ENCODE measurements around the gene TRHDE. TPM values are rescaled to one million over a fixed set of nuclear protein-coding genes. Genes with fewer than 3 reads are reported as not detected.

TRHDE gene
- total and polyA plus RNA-seq, 2 of the 13 experiments (the other 11 are each of a cell fraction or from before 2014, with no cell fraction given) = not detected

DNA sequence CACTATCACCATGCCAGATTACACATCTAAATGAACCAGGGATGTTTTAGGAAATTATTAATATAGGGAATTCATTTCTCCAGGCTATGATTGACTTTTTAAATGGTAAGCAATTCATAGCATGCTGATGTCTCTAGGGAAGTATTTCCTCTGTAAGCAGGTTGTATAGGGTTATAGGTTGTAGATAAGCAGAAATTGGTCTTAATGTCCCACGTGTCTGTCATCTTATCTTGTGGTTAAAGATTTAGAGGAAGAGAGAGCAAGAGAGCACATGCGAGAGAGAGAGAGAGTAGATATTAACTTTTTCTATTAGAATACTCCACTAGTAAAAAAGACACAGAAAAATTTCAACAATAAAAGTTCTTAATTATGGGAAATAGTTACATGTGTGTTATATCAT is 32.6 kb downstream of the TRHDE start:
- Histone ChIP-seq H3K27me3 (ENCODE audit: control insufficient read depth in 1 of 2, insufficient read depth in 2 of 2, low read length in 2 of 2) (no peaks in the 10 kb centered on the region), H3K36me3 (replicated peaks in 1 of 2; ENCODE audit: control insufficient read depth in 1 of 2, insufficient read depth in 2 of 2, low read length in 2 of 2) (no peaks in the 10 kb centered on the region), H3K4me2 (ENCODE audit: low read depth, low read length) (no peak overlapping the region), H3K9me3 (ENCODE audit: low read length) (no peaks in the 10 kb centered on the region), H4K20me1 (ENCODE audit: insufficient read depth, low read length) (no peaks in the 10 kb centered on the region), H3K27ac (ENCODE audit: extremely low read length, insufficient read depth, low read length) (no peak overlapping the region), H3K4me3 (replicated peaks in 1 of 3; ENCODE audit: insufficient read depth in 1 of 3, low read depth in 2 of 3, low read length in 3 of 3) (no peak overlapping the region), H3K4me1 (ENCODE audit: insufficient read depth, low read length) (no peaks in the 10 kb centered on the region), H3K9ac (ENCODE audit: insufficient read depth, low read depth, low read length) (no peak overlapping the region), H2AFZ (ENCODE audit: low read length) (no peak overlapping the region), H3K79me2 (ENCODE audit: insufficient read depth, low read length) (no peaks in the 10 kb centered on the region)
- ChIA-PET POLR2A (no interaction called here), CTCF (ENCODE audit: low intra/inter-chr PET ratio, low total read pairs) (no interaction called here)
- 0% methylated on average over 2 of the region's 2 CpGs for WGBS (ENCODE audit: low lambda C conversion rate)
- no TSS peak for BruUV-seq (replicated peaks)
- FAIRE-seq = no peak
- TF ChIP-seq SP1 (IDR thresholded peaks at IDR 0.05) (no peak), SP1 (CRISPR knock-in tag; IDR thresholded peaks at IDR 0.05) (no peak), MLLT10 (CRISPR knock-in tag; IDR thresholded peaks at IDR 0.05) (no peak), FUBP1 (CRISPR knock-in tag; IDR thresholded peaks at IDR 0.05; ENCODE audit: borderline replicate concordance) (no peak), NBN (conservative IDR thresholded peaks at IDR 0.05) (no peak), KLF13 (CRISPR knock-in tag; IDR thresholded peaks at IDR 0.05) (no peak), ZNF431 (CRISPR knock-in tag; IDR thresholded peaks at IDR 0.05; ENCODE audit: borderline replicate concordance, low read depth) (no peak), ZNF557 (CRISPR knock-in tag; IDR thresholded peaks at IDR 0.05) (no peak), NFKB2 (CRISPR knock-in tag; IDR thresholded peaks at IDR 0.05; ENCODE audit: borderline replicate concordance) (no peak), TARDBP (CRISPR knock-in tag; IDR thresholded peaks at IDR 0.05) (no peak), ZNF577 (CRISPR knock-in tag; IDR thresholded peaks at IDR 0.05; ENCODE audit: borderline replicate concordance, low read depth) (no peak), MYNN (CRISPR knock-in tag; IDR thresholded peaks at IDR 0.05; ENCODE audit: low read depth) (no peak), RFX1 (IDR thresholded peaks at IDR 0.05) (no peak), SMAD1 (CRISPR knock-in tag; IDR thresholded peaks at IDR 0.05; ENCODE audit: borderline replicate concordance, low read depth) (no peak), KAT8 (CRISPR knock-in tag; IDR thresholded peaks at IDR 0.05) (no peak), TOPORS (CRISPR knock-in tag; IDR thresholded peaks at IDR 0.05) (no peak), GPBP1L1 (CRISPR knock-in tag; IDR thresholded peaks at IDR 0.05) (no peak)
- TF ChIP-seq, protein P1, sequence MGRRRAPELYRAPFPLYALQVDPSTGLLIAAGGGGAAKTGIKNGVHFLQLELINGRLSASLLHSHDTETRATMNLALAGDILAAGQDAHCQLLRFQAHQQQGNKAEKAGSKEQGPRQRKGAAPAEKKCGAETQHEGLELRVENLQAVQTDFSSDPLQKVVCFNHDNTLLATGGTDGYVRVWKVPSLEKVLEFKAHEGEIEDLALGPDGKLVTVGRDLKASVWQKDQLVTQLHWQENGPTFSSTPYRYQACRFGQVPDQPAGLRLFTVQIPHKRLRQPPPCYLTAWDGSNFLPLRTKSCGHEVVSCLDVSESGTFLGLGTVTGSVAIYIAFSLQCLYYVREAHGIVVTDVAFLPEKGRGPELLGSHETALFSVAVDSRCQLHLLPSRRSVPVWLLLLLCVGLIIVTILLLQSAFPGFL (CRISPR knock-in tag; IDR thresholded peaks at IDR 0.05) = no peak
- TF ChIP-seq, protein P2, sequence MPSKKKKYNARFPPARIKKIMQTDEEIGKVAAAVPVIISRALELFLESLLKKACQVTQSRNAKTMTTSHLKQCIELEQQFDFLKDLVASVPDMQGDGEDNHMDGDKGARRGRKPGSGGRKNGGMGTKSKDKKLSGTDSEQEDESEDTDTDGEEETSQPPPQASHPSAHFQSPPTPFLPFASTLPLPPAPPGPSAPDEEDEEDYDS (CRISPR knock-in tag; IDR thresholded peaks at IDR 0.05) = no peak
- TF ChIP-seq, protein P3, sequence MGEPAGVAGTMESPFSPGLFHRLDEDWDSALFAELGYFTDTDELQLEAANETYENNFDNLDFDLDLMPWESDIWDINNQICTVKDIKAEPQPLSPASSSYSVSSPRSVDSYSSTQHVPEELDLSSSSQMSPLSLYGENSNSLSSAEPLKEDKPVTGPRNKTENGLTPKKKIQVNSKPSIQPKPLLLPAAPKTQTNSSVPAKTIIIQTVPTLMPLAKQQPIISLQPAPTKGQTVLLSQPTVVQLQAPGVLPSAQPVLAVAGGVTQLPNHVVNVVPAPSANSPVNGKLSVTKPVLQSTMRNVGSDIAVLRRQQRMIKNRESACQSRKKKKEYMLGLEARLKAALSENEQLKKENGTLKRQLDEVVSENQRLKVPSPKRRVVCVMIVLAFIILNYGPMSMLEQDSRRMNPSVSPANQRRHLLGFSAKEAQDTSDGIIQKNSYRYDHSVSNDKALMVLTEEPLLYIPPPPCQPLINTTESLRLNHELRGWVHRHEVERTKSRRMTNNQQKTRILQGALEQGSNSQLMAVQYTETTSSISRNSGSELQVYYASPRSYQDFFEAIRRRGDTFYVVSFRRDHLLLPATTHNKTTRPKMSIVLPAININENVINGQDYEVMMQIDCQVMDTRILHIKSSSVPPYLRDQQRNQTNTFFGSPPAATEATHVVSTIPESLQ (CRISPR knock-in tag; conservative IDR thresholded peaks at IDR 0.05) = no peak
- no peak for ATAC-seq
- in situ Hi-C loops (cut with HindIII; ENCODE audit: extremely low pct_ligation_motif_present, low pct_unique_long_range_greater_than_20kb) = no loop called here
- DNase-seq (ENCODE audit: low spot score) = no peak
- intact Hi-C loops (cut with micrococcal nuclease; ENCODE audit: unreplicated experiment) = no loop called here
